ENCODE data around the gene NTNG2.

- TF ChIP-seq EP300 (conservative IDR thresholded peaks at IDR 0.05; ENCODE audit: poor library complexity, severe bottlenecking) (no peak), CTCF (IDR thresholded peaks at IDR 0.05; ENCODE audit: poor library complexity, severe bottlenecking) (no peak), REST (IDR thresholded peaks at IDR 0.05; ENCODE audit: borderline replicate concordance) (no peak), TAF1 (IDR thresholded peaks at IDR 0.05; ENCODE audit: low read depth) (no peak), POLR2AphosphoS5 (IDR thresholded peaks at IDR 0.05) (no peak), EZH2 (IDR thresholded peaks at IDR 0.05; ENCODE audit: borderline replicate concordance, insufficient read depth, low read length, poor library complexity, severe bottlenecking) (no peak), RAD21 (conservative IDR thresholded peaks at IDR 0.05) (no peak), SMC3 (conservative IDR thresholded peaks at IDR 0.05; ENCODE audit: poor library complexity) (no peak), MXI1 (conservative IDR thresholded peaks at IDR 0.05; ENCODE audit: poor library complexity, severe bottlenecking) (no peak)
These were observed 45.3 kb upstream of the NTNG2 start for GRCh38 chr9:132116583-132116982.

All from neural cell (in vitro differentiated cells).